ENCODE measurements around the gene G6PC1.

G6PC1 gene

DNA sequence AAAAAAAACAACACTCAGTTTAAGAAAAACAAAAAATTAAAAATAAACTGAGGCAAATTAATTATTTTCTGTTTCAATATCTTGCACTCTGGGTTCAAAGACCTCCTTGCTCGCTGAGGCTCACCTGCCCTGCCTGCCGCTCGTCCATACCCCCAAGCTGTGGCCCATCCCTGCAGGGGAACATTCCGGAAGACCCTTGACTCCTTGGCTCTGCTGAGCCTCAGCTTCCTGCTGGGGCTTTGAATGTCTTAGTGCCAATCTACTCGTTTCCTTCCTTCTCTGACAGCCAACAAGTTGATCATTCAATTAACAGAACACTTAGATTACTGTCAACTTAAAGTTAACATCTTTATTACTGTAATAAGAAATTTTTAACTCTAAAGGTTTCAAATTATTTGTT, 24.3 kb downstream of the G6PC1 start:
- ATAC-seq: no peak
- Mint-ChIP-seq H3K9me3 (no peaks in the 10 kb centered on the region), H3K27ac (no peak overlapping the region), H3K4me3 (no peak overlapping the region), H3K4me1 (peaks cover 11% of the 10 kb centered on the region), H3K27me3 (peaks cover 8% of the 10 kb centered on the region), H3K36me3 (ENCODE audit: low read depth) (no peaks in the 10 kb centered on the region)
- DNase-seq: no peak

DNA sequence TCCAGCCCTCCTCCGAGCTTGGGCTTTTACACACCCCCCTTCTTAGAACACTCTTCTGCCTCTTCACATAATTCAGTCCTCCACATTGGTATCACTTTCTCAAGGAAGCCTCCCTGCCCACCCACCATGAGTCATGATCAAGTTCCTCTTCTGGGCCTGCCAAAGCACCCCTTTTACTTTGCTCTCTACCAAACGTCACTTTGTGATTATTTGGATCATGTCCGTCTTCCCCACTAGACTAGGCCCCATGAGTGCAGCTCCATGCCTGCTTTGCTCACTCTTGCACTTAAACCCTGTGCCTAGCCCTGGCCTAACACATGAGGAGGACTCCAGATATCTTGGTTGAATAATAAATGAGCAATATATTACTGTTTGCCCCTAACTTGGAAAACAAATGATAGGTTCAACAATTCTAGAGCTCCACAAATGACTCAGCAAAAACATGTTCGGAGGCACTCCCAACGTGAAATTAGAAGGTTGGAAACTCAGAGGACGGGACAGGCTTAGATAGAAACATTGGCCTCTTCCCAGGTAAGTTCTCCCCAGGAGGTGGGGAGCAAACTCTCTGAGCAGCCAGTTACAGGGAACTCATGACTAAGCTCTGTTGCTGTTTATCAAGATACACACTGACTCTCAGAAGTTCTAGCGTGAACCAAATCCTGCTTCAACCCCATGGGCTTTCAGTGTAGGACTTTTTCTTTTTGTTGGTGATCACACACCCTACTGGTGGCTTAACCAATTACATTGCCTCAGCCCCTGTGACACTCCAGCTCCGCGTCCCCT, 28.3 kb downstream of the G6PC1 start:
- ATAC-seq: peak; percentile 88
- peaks cover 11% of the 10 kb centered on the region for H3K4me1 Mint-ChIP-seq
- peak; percentile 35 for DNase-seq
- H3K27ac Mint-ChIP-seq: peak overlapping the region; percentile 79
- H3K36me3 Mint-ChIP-seq (ENCODE audit: low read depth): no peaks in the 10 kb centered on the region
- no peaks in the 10 kb centered on the region for H3K9me3 Mint-ChIP-seq
- peaks cover 6% of the 10 kb centered on the region for H3K27me3 Mint-ChIP-seq
- peak overlapping the region; percentile 15 for H3K4me3 Mint-ChIP-seq

DNA sequence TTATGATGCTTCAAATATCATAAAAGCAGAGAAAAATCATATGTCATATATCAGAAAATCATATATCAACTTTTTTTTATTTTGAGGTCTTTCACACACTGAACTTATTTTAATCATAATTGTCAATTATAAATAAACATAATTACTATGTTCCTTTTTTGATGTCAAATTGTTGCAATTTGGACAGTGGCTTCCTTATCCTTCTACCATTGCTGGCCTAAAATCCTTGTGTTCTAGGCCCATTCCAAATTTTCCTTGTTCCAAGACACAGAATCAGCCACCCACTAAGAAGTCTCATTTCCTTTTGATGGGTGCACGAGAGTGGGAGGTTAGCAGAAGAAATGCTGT, 28.9 kb downstream of the G6PC1 start:
- Mint-ChIP-seq H3K4me3 (no peak overlapping the region), H3K9me3 (no peaks in the 10 kb centered on the region), H3K4me1 (peaks cover 11% of the 10 kb centered on the region), H3K36me3 (ENCODE audit: low read depth) (no peaks in the 10 kb centered on the region), H3K27ac (peak overlapping the region; percentile 79), H3K27me3 (peaks cover 8% of the 10 kb centered on the region)
- no peak for DNase-seq
- ATAC-seq: no peak

DNA sequence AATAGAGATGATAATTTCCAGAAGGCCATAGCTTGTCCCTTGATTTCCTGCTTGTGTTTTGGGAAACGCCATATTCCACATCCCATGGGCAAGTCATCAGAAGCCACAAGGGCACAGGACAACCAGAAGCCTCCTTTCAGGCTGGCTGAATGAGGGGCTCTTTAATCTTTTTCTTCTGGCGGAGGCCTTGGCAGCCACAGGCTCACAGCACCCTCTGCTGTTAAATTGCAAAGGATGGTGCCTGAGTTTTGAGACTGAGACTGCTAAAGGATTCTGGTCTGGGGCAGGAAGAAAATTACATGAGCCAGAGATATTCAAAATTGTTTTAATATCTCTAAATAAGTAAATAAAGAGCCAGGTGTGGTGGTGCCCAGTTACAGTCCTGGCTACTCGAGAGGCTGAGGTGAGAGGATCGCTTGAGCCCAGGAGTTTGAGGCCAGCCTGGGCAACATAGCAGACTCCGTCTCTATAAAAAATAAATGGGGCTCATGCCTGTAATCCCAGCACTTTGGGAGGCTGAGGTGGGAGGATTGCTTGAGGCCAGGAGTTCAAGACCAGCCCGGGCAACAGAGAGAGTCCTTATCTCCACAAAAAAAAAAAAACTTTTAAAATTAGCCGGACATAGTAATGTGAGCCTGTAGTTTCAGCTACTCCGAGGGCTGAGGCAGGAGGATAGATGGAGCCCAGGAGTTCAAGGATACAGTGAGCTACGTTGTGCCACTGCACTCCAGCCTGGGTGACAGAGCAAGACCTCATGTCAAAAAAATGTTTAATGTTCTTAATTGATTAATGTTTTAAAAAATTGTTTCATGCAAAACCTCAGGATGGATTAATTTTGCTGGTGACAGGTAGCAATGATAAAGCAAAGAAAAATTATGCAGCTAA, 37.4 kb downstream of the G6PC1 start:
- Mint-ChIP-seq H3K27ac (no peak overlapping the region), H3K36me3 (ENCODE audit: low read depth) (no peaks in the 10 kb centered on the region), H3K27me3 (peaks cover 11% of the 10 kb centered on the region), H3K9me3 (no peaks in the 10 kb centered on the region), H3K4me3 (no peak overlapping the region), H3K4me1 (no peaks in the 10 kb centered on the region)
- DNase-seq (peak; percentile 16), ATAC-seq (peak; percentile 52)

DNA sequence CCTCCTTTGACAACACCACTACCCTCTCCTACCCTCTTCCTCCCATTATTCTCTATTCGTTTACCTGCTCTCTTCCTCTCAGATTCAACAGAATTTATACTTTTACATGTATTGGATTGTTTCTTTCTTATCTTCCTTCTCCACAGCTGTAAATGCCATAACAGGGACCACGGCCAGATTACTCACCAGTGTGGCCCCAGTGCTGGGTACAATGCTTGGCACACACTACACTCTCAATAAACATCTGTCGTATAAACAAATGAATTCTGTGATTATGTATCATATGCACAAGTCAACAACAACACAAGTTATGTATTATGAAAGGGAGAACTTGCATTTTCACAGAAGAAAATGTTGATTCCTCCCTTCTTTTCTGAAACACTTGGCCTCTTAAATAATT, 43.6 kb downstream of the G6PC1 start:
- H3K27me3 Mint-ChIP-seq: no peaks in the 10 kb centered on the region

DNA sequence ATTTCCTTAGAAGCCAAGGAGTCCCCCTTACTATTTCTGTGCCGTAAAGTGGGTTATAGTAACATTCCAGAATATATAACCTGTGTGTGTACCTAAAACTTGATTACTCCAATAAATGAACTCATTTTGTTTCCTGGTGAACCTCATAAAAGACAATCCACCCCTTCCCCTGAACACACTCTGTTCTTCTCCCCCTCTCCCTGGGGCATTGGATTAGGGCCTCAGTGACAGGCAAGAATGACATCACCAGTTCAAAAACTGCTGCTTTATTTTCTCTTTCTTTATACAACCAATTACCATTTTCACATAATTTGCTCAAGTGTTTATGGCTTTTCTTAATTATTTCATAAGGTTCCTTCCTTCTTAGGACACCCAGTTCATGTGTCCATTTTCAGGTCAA, 46.2 kb downstream of the G6PC1 start:
- Mint-ChIP-seq H3K27ac (no peak overlapping the region), H3K36me3 (ENCODE audit: low read depth) (peaks cover 19% of the 10 kb centered on the region), H3K4me3 (no peak overlapping the region), H3K27me3 (no peaks in the 10 kb centered on the region), H3K4me1 (no peaks in the 10 kb centered on the region), H3K9me3 (no peaks in the 10 kb centered on the region)
- ATAC-seq: no peak
- no peak for DNase-seq

More for the DNA sequence above, 43.6 kb downstream of the G6PC1 start:
- Mint-ChIP-seq H3K36me3 (ENCODE audit: low read depth) (peaks cover 1% of the 10 kb centered on the region), H3K9me3 (no peaks in the 10 kb centered on the region), H3K4me1 (no peaks in the 10 kb centered on the region), H3K27ac (no peak overlapping the region), H3K4me3 (no peak overlapping the region)
- ATAC-seq (no peak), DNase-seq (no peak)

DNA sequence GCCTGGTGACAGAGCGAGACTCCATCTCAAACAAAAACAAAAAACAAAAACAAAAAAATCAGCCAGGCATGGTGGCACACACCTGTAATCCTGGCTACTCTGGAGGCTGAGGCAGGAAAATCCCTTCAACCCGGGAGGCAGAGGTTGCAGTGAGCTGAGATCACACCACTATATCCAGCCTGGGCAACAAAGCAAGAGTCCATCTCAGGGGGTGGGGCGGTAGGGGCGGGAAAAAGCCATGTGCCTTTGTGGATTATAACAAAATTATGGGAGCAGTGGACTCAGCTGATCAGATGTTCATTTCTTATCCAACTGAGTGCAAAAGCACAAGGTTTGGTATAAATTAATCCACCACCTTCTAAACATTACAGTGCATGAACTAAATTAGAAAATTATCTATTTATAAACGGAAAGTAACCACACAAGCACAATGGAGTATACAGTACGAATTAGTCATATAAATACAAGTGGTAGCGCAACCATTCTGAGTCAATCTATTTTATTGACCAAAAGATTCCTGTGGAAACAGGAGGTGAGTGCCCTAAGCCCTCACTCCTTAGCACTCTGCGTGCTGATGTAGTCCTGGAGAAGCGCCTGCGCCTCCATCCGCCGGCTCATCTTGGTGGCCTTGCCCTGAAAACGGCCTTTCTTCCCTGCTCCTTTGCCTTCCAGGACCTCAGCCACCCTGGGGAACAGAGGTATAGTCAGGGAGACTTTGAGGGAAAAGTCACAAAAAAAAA, 49.6 kb downstream of the G6PC1 start:
- Mint-ChIP-seq H3K36me3 (ENCODE audit: low read depth) (peaks cover 38% of the 10 kb centered on the region), H3K9me3 (no peaks in the 10 kb centered on the region), H3K27ac (no peak overlapping the region), H3K4me3 (no peak overlapping the region), H3K4me1 (no peaks in the 10 kb centered on the region), H3K27me3 (no peaks in the 10 kb centered on the region)
- ATAC-seq: no peak
- DNase-seq: no peak

All from activated naive CD8-positive, alpha-beta T cell treated with anti-CD3 and anti-CD28 coated beads, Interleukin-2, amount 50 U/mL, for 24 hours (primary cell).